Measurements from ENCODE around the gene SNX6. TPM values are rescaled to one million over a fixed set of nuclear protein-coding genes. Genes with fewer than 3 reads are reported as not detected.
A peak's percentile ranks its signal among the peaks of the same experiment; 100 is the strongest.

Gene SNX6
- total and polyA plus RNA-seq, 9 of the 15 experiments (the other 6 are each of a cell fraction or from before 2014, with no cell fraction given), result 34.6 to 111 (median 57.5) TPM

GRCh38 chr14:34610101-34610500 lies 19.8 kb downstream of the SNX6 start (continued):
- TF ChIP-seq RBM39 (optimal IDR thresholded peaks at IDR 0.05; ENCODE audit: low read depth, low read length), result no peak
- TF ChIP-seq MYNN (IDR thresholded peaks at IDR 0.05), result no peak
- TF ChIP-seq MYNN (CRISPR knock-in tag; IDR thresholded peaks at IDR 0.05), result no peak
- TF ChIP-seq GTF2F1 (IDR thresholded peaks at IDR 0.05; ENCODE audit: low read depth, low read length), result no peak
- TF ChIP-seq DDX20 (tag; IDR thresholded peaks at IDR 0.05; ENCODE audit: low read depth), result no peak
- no peak for TF ChIP-seq E4F1 (CRISPR knock-in tag; IDR thresholded peaks at IDR 0.05; ENCODE audit: borderline replicate concordance)
- TF ChIP-seq SIN3A (IDR thresholded peaks at IDR 0.05; ENCODE audit: borderline replicate concordance in 2 of 2, control insufficient read depth in 1 of 2, low read depth in 2 of 2, low read length in 2 of 2), result no peak
- 0 out of 2 replicates have a peak, but pooled peaks have one; percentile 7 for TF ChIP-seq C11orf30 (IDR thresholded peaks at IDR 0.05; ENCODE audit: low read depth)

GRCh38 chr14:34605461-34605860 lies 24.5 kb downstream of the SNX6 start:
- Histone ChIP-seq H4K20me1 (replicated peaks; ENCODE audit: control insufficient read depth, insufficient read depth, low read length) (no peaks in the 10 kb centered on the region), H3K4me2 (ENCODE audit: insufficient read depth, low read length) (no peak overlapping the region), H3K79me2 (ENCODE audit: control insufficient read depth, insufficient read depth, low read length) (no peaks in the 10 kb centered on the region), H3K4me3 (no peak overlapping the region), H3K36me3 (ENCODE audit: control insufficient read depth, insufficient read depth, low read length) (peaks cover 59% of the 10 kb centered on the region; the same call in 2 of the 3 replicates), H2AFZ (ENCODE audit: low read depth, low read length) (no peak overlapping the region), H3K9ac (ENCODE audit: insufficient read depth in 1 of 2, low read depth in 2 of 2, low read length in 2 of 2) (no peak overlapping the region), H3K4me1 (replicated peaks in 1 of 2; ENCODE audit: control insufficient read depth in 2 of 2, insufficient read depth in 2 of 2, low read length in 2 of 2) (no peaks in the 10 kb centered on the region), H3K27me3 (ENCODE audit: control insufficient read depth in 2 of 2, insufficient read depth in 2 of 2, low read length in 2 of 2) (no peaks in the 10 kb centered on the region), H3K9me3 (replicated peaks; ENCODE audit: control insufficient read depth, insufficient read depth, low read depth, low read length) (no peaks in the 10 kb centered on the region), H3K9me1 (ENCODE audit: control insufficient read depth, insufficient read depth, low read length) (no peaks in the 10 kb centered on the region), H3K27ac (ENCODE audit: extremely low read depth, low read depth, low read length) (no peak overlapping the region)
- POLR2A ChIA-PET, result no interaction called here
- DNase-seq (ENCODE audit: extremely low read depth in 1 of 4, low spot score in 3 of 4) (no peak), FAIRE-seq (no peak), ATAC-seq (no peak)
- CTCF ChIA-PET (ENCODE audit: low intra/inter-chr PET ratio), result no interaction called here
- intact Hi-C loops (cut with micrococcal nuclease) (no loop called here), in situ Hi-C loops (cut with MboI) (no loop called here)
- BruUV-seq (replicated peaks), result no TSS peak
- WGBS (ENCODE audit: insufficient coverage, low coverage, missing lambda C conversion rate), result 100% methylated on average over 2 of the region's 2 CpGs
- TF ChIP-seq SP2 (IDR thresholded peaks at IDR 0.05; ENCODE audit: extremely low read depth, low read depth, low read length, poor library complexity, severe bottlenecking) (no peak), JUN (IDR thresholded peaks at IDR 0.05; ENCODE audit: borderline replicate concordance, low read depth, low read length) (no peak), JUN (CRISPR knock-in tag; IDR thresholded peaks at IDR 0.05; ENCODE audit: borderline replicate concordance) (no peak), PCBP1 (IDR thresholded peaks at IDR 0.05; ENCODE audit: low read depth, low read length, poor library complexity, severe bottlenecking) (no peak), ATF1 (CRISPR knock-in tag; IDR thresholded peaks at IDR 0.05) (no peak), ATF1 (tag; IDR thresholded peaks at IDR 0.05) (no peak), TFAP4 (CRISPR knock-in tag; IDR thresholded peaks at IDR 0.05; ENCODE audit: borderline replicate concordance) (no peak), SETDB1 (IDR thresholded peaks at IDR 0.05; ENCODE audit: low read length) (no peak), ZNF311 (CRISPR knock-in tag; IDR thresholded peaks at IDR 0.05) (no peak), ZNF507 (tag; conservative IDR thresholded peaks at IDR 0.05) (no peak)

Data from K562 (cell line).